H9 (cell line): ENCODE results near the gene KCTD16. TPM values are rescaled to one million over a fixed set of nuclear protein-coding genes. Genes with fewer than 3 reads are reported as not detected.

Experiments
- DNase-seq: peaks from one replicate; pipeline ENCODE4 v3.0.0-alpha.2; 2017
- H2AFZ ChIP-seq: one replicate; pipeline ENCODE4 v1.6.1; 2013; ENCODE audit warnings: mild to moderate bottlenecking, low read length, control low read depth, moderate library complexity
- H2AK5ac ChIP-seq: 2 replicates; pipeline ENCODE4 v1.6.1; 2013; ENCODE audit warnings: low read length, control low read depth, mixed read lengths; ENCODE audit not compliant: insufficient read length
- H2BK120ac ChIP-seq: one replicate; pipeline ENCODE4 v1.6.1; 2013; ENCODE audit warnings: low read depth, mild to moderate bottlenecking, low read length, control low read depth, inconsistent platforms; ENCODE audit not compliant: poor library complexity, severe bottlenecking
- H2BK12ac ChIP-seq: 2 replicates; pipeline ENCODE4 v1.6.1; 2013; ENCODE audit warnings: low read length, control low read depth, mixed read lengths, low read depth; ENCODE audit not compliant: insufficient read length
- H2BK15ac ChIP-seq: 2 replicates; pipeline ENCODE4 v1.6.1; 2013; ENCODE audit warnings: low read depth, low read length, control low read depth
- H2BK20ac ChIP-seq: one replicate; pipeline ENCODE4 v1.6.1; 2013; ENCODE audit warnings: low read depth, mild to moderate bottlenecking, low read length, control low read depth, inconsistent platforms; ENCODE audit not compliant: poor library complexity, severe bottlenecking
- H2BK5ac ChIP-seq: 2 replicates; pipeline ENCODE4 v1.6.1; 2013; ENCODE audit warnings: low read length, control low read depth, mixed read lengths; ENCODE audit not compliant: insufficient read length
- H3K14ac ChIP-seq: 2 replicates; pipeline ENCODE4 v1.6.1; 2013; ENCODE audit warnings: low read length, control low read depth; ENCODE audit not compliant: insufficient read depth
- H3K18ac ChIP-seq: 2 replicates; pipeline ENCODE4 v1.6.1; 2013; ENCODE audit warnings: low read depth, mild to moderate bottlenecking, mixed read lengths, low read length, control low read depth; ENCODE audit not compliant: insufficient read length
- H3K23ac ChIP-seq: 2 replicates; pipeline ENCODE4 v1.6.1; 2013; ENCODE audit warnings: low read length, control low read depth, mixed read lengths, low read depth; ENCODE audit not compliant: insufficient read length
- H3K23me2 ChIP-seq: 2 replicates; pipeline ENCODE4 v1.6.1; 2013; ENCODE audit warnings: low read depth, mild to moderate bottlenecking, mixed read lengths, low read length, control low read depth; ENCODE audit not compliant: insufficient read length, poor library complexity, severe bottlenecking
- H3K27ac ChIP-seq: 2 replicates; pipeline ENCODE4 v1.5.1; 2013; ENCODE audit warnings: low read length, control low read depth, mixed read lengths, low read depth; ENCODE audit not compliant: insufficient read length
- H3K27me3 ChIP-seq: 2 replicates; pipeline ENCODE4 v1.6.1; 2013; ENCODE audit warnings: low read length, control low read depth, inconsistent platforms; ENCODE audit not compliant: insufficient read depth
- H3K4ac ChIP-seq: 2 replicates; pipeline ENCODE4 v1.6.1; 2013; ENCODE audit warnings: low read depth, mild to moderate bottlenecking, control low read depth, inconsistent platforms, low read length, moderate library complexity
- H3K4me1 ChIP-seq: 2 replicates; pipeline ENCODE4 v1.6.1; 2013; ENCODE audit warnings: low read length, control low read depth, inconsistent platforms; ENCODE audit not compliant: insufficient read depth
- H3K4me2 ChIP-seq: 2 replicates; pipeline ENCODE4 v1.6.1; 2013; ENCODE audit warnings: low read length, control low read depth, mixed read lengths; ENCODE audit not compliant: insufficient read length, insufficient read depth
- H3K56ac ChIP-seq: 2 replicates; pipeline ENCODE4 v1.6.1; 2013; ENCODE audit warnings: low read depth, mild to moderate bottlenecking, mixed read lengths, low read length, control low read depth; ENCODE audit not compliant: insufficient read length
- H3K79me1 ChIP-seq: 2 replicates; pipeline ENCODE4 v1.6.1; 2013; ENCODE audit warnings: low read depth, mild to moderate bottlenecking, moderate library complexity, low read length, control low read depth, inconsistent platforms; ENCODE audit not compliant: insufficient read depth, poor library complexity, severe bottlenecking
- H3K79me2 ChIP-seq: 2 replicates; pipeline ENCODE4 v1.6.1; 2013; ENCODE audit warnings: low read length, control low read depth, inconsistent platforms; ENCODE audit not compliant: insufficient read depth
- H3K9ac ChIP-seq: 2 replicates; pipeline ENCODE4 v1.6.1; 2013; ENCODE audit warnings: low read length, control low read depth, mixed read lengths; ENCODE audit not compliant: insufficient read length; ENCODE audit errors: extremely low read depth
- H3K9me3 ChIP-seq: one replicate; pipeline ENCODE4 v1.6.1; 2013; ENCODE audit warnings: low read depth, low read length, inconsistent platforms; ENCODE audit not compliant: control insufficient read depth
- H3T11ph ChIP-seq: one replicate; pipeline ENCODE4 v1.6.1; 2013; ENCODE audit warnings: mild to moderate bottlenecking, low read length, control low read depth, inconsistent platforms
- H4K20me1 ChIP-seq: one replicate; pipeline ENCODE4 v1.6.1; 2013; ENCODE audit not compliant: control insufficient read depth, insufficient read length, insufficient read depth
- H4K5ac ChIP-seq: 2 replicates; pipeline ENCODE4 v1.6.1; 2013; ENCODE audit warnings: low read depth, mild to moderate bottlenecking, mixed read lengths, low read length, control low read depth; ENCODE audit not compliant: insufficient read length
- H4K8ac ChIP-seq: replicated peaks from 2 replicates; pipeline ENCODE4 v1.6.1; 2013; ENCODE audit warnings: low read length, control low read depth, mixed read lengths, low read depth; ENCODE audit not compliant: insufficient read length
- H4K91ac ChIP-seq: 2 replicates; pipeline ENCODE4 v1.6.1; 2013; ENCODE audit warnings: low read depth, mild to moderate bottlenecking, moderate library complexity, mixed read lengths, low read length, control low read depth; ENCODE audit not compliant: insufficient read length
- H3K27ac Mint-ChIP-seq, 3 experiments: 2 replicates in 2 of 3; 3 replicates in 1 of 3; pipeline ENCODE4 v1.8.0; 2020 to 2021; ENCODE audit warnings: mixed read lengths in 3 of 3, mild to moderate bottlenecking in 1 of 3, moderate library complexity in 1 of 3
- H3K27me3 Mint-ChIP-seq: 2 replicates; pipeline ENCODE4 v1.8.0; 2021; ENCODE audit warnings: low read depth, mild to moderate bottlenecking, moderate library complexity, mixed read lengths
- H3K36me3 Mint-ChIP-seq, 3 experiments: 2 replicates in 2 of 3; 3 replicates in 1 of 3; pipeline ENCODE4 v1.8.0; 2020 to 2021; ENCODE audit warnings: low read depth in 3 of 3, mixed read lengths in 3 of 3; ENCODE audit not compliant: insufficient read depth in 1 of 3
- H3K4me1 Mint-ChIP-seq, 2 experiments: 2 replicates each; pipeline ENCODE4 v1.8.0; 2020; ENCODE audit warnings: mixed read lengths in 2 of 2
- H3K4me3 Mint-ChIP-seq, 2 experiments: 2 replicates in 1 of 2; 3 replicates in 1 of 2; pipeline ENCODE4 v1.8.0; 2020 to 2021; ENCODE audit warnings: mild to moderate bottlenecking in 2 of 2, mixed read lengths in 2 of 2, moderate library complexity in 1 of 2
- H3K9me3 Mint-ChIP-seq, 2 experiments: 2 replicates in 1 of 2; 3 replicates in 1 of 2; pipeline ENCODE4 v1.8.0; 2020; ENCODE audit warnings: mild to moderate bottlenecking in 2 of 2, mixed read lengths in 2 of 2, moderate library complexity in 1 of 2
- CTCF ChIP-seq: fragments of 200-600 bp; sonication (generic); conservative IDR thresholded peaks from 3 replicates; pipeline ENCODE4 v1.8.0; 2021; ENCODE audit warnings: antibody characterized with exemption, mild to moderate bottlenecking
- total RNA-seq: library from RNA; stranded (reverse); gene quantifications from 2 replicates; pipeline ENCODE4 v1.2.1, GENCODE V29; 2021

The KCTD16 gene
- total RNA-seq, 1 experiment from 2014 or later = 0.09 TPM

- Histone ChIP-seq H3K4me2 (no peak overlapping the region), H3K79me2 (no peaks in the 10 kb centered on the region), H2BK15ac (no peak overlapping the region), H2BK120ac (no peak overlapping the region), H3T11ph (no peak overlapping the region), H4K5ac (no peak overlapping the region), H2AK5ac (no peak overlapping the region), H3K27me3 (no peaks in the 10 kb centered on the region), H2AFZ (no peak overlapping the region), H3K4ac (no peak overlapping the region), H3K18ac (no peak overlapping the region), H3K14ac (no peak overlapping the region), H3K56ac (no peak overlapping the region), H2BK5ac (no peak overlapping the region), H3K23ac (no peak overlapping the region), H2BK12ac (no peak overlapping the region), H3K23me2 (no peaks in the 10 kb centered on the region), H4K91ac (no peak overlapping the region), H4K8ac (no peak overlapping the region), H4K20me1 (no peaks in the 10 kb centered on the region), H3K4me1 (no peaks in the 10 kb centered on the region), H2BK20ac (no peak overlapping the region), H3K9me3 (no peaks in the 10 kb centered on the region), H3K79me1 (no peaks in the 10 kb centered on the region), H3K27ac (no peak overlapping the region), H3K9ac (no peak overlapping the region)
- no peaks in the 10 kb centered on the region for H3K36me3 Mint-ChIP-seq
- no peaks in the 10 kb centered on the region; the same call in 1 of the 2 replicates for H3K27me3 Mint-ChIP-seq
- no peak overlapping the region for H3K27ac Mint-ChIP-seq
- no peak for DNase-seq
- no peaks in the 10 kb centered on the region for H3K9me3 Mint-ChIP-seq
- H3K4me1 Mint-ChIP-seq = peaks cover 0 to 5% of the 10 kb centered on the region in 2 experiments; a peak in 2 of 4 replicates
- TF ChIP-seq CTCF = no peak
- no peak overlapping the region for H3K4me3 Mint-ChIP-seq
Measured at GRCh38 chr5:144328980-144329379, 158.3 kb downstream of the KCTD16 start.
